AG04450 (cell line): Measurements from ENCODE around the gene SPSB4. TPM values are rescaled to one million over a fixed set of nuclear protein-coding genes. Genes with fewer than 3 reads are reported as not detected.

Source experiments
- CTCF ChIA-PET: fragments of 300-600, 350-600 bp; formaldehyde crosslinking; extraction: SDS; loops from one replicate; lab custom pipeline; 2022; ENCODE audit warnings: antibody characterized with exemption, inconsistent platforms; lab: Charles Lee
- POLR2A ChIA-PET: fragments of 350-600 bp; formaldehyde crosslinking; extraction: SDS; loops from one replicate; lab custom pipeline; 2021; ENCODE audit warnings: antibody characterized with exemption, inconsistent platforms; lab: Yijun Ruan, JAX
- DNase-seq: peaks from one replicate; pipeline ENCODE4 v3.0.0-alpha.2; 2011; ENCODE audit warnings: low read depth, low spot score
- H3K27ac ChIP-seq: one replicate; pipeline ENCODE4 v1.5.1; 2012; ENCODE audit warnings: low read depth, low read length, control low read depth
- H3K27me3 ChIP-seq: one replicate; pipeline ENCODE4 v1.6.0; 2012; ENCODE audit warnings: low read length; ENCODE audit not compliant: control insufficient read depth, insufficient read depth
- H3K4me3 ChIP-seq: 2 replicates; pipeline ENCODE4 v1.5.1; 2011; ENCODE audit warnings: mild to moderate bottlenecking, low read depth, low read length, control low read depth
- H3K9me3 ChIP-seq: 2 replicates; pipeline ENCODE4 v1.5.1; 2012; ENCODE audit warnings: low read length; ENCODE audit not compliant: control insufficient read depth, insufficient read depth
- CTCF ChIP-seq: IDR thresholded peaks from 2 replicates; pipeline ENCODE4 v1.5.1; 2011; ENCODE audit warnings: low read depth, low read length, control low read depth, inconsistent platforms
- polyA plus RNA-seq: library from polyadenylated mRNA; depleted of rRNA; stranded (reverse); fragments of >200 nt; gene quantifications from 2 replicates; pipeline ENCODE4 v1.2.3, GENCODE V29; 2011

SPSB4 gene
- polyA plus RNA-seq, 1 experiment: not detected

DNA sequence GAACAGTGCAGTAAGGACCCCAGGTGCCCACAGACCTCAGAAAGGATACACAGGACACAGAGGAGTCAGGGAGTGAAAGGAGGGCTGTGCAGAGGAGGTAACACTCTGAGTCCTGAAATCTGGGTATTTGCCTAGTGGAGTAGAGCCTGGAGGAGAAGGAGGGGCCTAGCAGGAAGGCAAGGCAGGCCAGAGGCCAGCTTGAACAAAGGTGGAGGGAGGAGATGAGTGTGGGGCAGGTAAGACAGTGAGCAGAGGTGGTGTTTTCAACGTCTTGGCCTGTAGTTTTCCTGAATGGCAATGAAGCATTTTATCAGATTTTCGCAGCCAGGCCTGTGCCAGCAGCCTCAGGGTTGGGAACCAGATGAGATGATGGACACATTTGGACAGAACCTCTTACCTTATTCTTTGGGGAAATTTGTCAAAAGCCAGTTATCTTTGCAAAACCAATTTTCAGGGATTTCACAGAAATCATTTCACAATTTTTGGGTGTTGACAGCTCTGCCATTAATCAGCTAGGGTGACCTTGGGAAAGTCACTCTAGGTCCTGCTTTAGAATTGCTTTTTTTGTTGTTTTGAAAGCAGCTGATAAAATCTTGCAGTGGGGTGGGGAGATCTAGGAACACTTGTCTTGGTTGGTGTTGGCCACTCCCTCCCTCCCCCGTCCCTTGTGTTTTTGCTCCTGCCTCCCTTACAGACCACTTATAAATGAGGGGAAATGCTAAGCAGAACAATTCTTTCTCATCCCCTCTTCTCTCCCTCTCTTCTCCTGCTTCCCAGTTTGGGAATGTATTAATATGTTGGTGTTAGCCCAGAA, 38.4 kb downstream of the SPSB4 start:
- no peaks in the 10 kb centered on the region for H3K9me3 ChIP-seq
- no peak for DNase-seq

GRCh38 chr3:141091426-141091825, 40.3 kb downstream of the SPSB4 start:
- peaks cover 20% of the 10 kb centered on the region for H3K27me3 ChIP-seq
- TF ChIP-seq CTCF: no peak
- no peak for DNase-seq
- H3K9me3 ChIP-seq: no peaks in the 10 kb centered on the region
- H3K4me3 ChIP-seq: no peak overlapping the region
- ChIA-PET POLR2A (no interaction called here), CTCF (no interaction called here)
- no peak overlapping the region for H3K27ac ChIP-seq

More for the DNA sequence above, 38.4 kb downstream of the SPSB4 start:
- H3K4me3 ChIP-seq: no peak overlapping the region
- ChIA-PET POLR2A (no interaction called here), CTCF (interaction anchor here (0.7 to 1.2 kb wide), 3 partner anchors 16 to 142 kb away, joined by 3 to 5 read pairs (median 4); partner anchors contain the start of gene PXYLP1)
- no peak for TF ChIP-seq CTCF
- H3K27ac ChIP-seq: no peak overlapping the region
- H3K27me3 ChIP-seq: peaks cover 13% of the 10 kb centered on the region

GRCh38 chr3:141092663-141093062, 41.5 kb downstream of the SPSB4 start:
- POLR2A ChIA-PET: no interaction called here
- no peak for TF ChIP-seq CTCF
- Histone ChIP-seq H3K4me3 (no peak overlapping the region), H3K27me3 (peaks cover 24% of the 10 kb centered on the region), H3K27ac (no peak overlapping the region), H3K9me3 (no peaks in the 10 kb centered on the region)
- DNase-seq: no peak
- CTCF ChIA-PET: no interaction called here

- ChIA-PET POLR2A (no interaction called here), CTCF (no interaction called here)
Measured at GRCh38 chr3:141093397-141093796, 42.2 kb downstream of the SPSB4 start.

More at GRCh38 chr3:141093397-141093796, 42.2 kb downstream of the SPSB4 start:
- H3K27me3 ChIP-seq: peaks cover 24% of the 10 kb centered on the region
- no peak overlapping the region for H3K4me3 ChIP-seq
- no peak overlapping the region for H3K27ac ChIP-seq
- no peak for DNase-seq
- no peak for TF ChIP-seq CTCF
- no peaks in the 10 kb centered on the region for H3K9me3 ChIP-seq
